SK-N-SH (cell line): ENCODE measurements around the gene COL2A1.

Experiments
- POLR2AphosphoS5 ChIP-seq: IDR thresholded peaks from 2 replicates; pipeline ENCODE4 v1.6.1; 2012; ENCODE audit warnings: low read depth, low read length
- TF ChIP-seq, protein P1 (sequence below): IDR thresholded peaks from 2 replicates; pipeline ENCODE4 v1.4.0; 2012; ENCODE audit warnings: low read depth, borderline replicate concordance
- TF ChIP-seq, protein P2 (sequence below): fragments of 200-600 bp; sonication (generic); IDR thresholded peaks from 2 replicates; pipeline ENCODE4 v1.6.1; 2017; ENCODE audit warnings: antibody characterized with exemption, mild to moderate bottlenecking, moderate library complexity
- TF ChIP-seq, protein P3 (sequence below): fragments of 150-350 bp; IDR thresholded peaks from 2 replicates; pipeline ENCODE4 v1.6.1; 2017; ENCODE audit warnings: antibody characterized with exemption, low read length, low read depth, borderline replicate concordance
- TF ChIP-seq, protein P4 (sequence below): fragments of 150-350 bp; IDR thresholded peaks from 2 replicates; pipeline ENCODE4 v1.6.1; 2016; ENCODE audit warnings: mild to moderate bottlenecking, low read depth, low read length

DNA sequence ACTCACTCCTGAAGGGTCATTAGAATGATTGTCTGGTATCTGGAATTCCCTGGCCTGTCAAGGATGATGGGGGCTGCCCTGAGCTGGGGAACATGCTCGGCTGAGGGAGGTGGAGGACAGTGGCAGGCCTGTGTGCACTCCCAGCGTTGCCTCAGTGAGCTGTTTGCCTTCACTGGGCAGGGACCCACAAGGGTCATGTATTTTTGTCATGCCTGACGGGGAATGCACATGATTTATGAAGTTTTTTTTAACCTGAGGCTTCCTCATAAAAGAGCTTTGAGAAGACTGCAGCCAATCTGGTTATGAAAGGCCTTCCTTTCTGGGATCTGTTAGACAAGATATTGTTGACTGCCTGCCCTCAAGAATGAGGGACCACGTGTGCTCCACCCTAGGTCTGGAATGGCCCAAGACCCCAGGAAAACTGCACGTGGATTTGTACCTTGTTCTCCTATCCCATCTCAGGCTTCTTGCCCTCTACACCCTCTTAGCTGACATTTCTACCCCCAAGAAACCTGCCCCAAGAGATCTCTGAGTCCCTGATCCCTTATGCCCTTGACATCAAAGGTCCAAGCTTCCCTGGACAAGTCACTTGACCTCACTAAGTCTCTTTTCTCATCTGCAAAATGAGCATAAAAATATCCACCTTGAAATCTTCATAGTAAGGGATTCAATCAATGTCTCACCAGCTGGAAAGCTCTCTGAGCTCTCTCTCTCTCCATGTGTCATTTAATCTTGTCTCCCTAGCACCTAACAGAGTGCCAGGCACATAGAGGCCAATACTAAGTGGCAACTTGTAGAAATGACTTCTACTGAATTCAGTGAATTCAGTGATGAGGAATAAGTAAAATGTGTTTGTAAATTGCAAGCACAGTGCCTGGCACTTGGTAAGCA, 24.5 kb upstream of the COL2A1 start:
- TF ChIP-seq, protein P1, sequence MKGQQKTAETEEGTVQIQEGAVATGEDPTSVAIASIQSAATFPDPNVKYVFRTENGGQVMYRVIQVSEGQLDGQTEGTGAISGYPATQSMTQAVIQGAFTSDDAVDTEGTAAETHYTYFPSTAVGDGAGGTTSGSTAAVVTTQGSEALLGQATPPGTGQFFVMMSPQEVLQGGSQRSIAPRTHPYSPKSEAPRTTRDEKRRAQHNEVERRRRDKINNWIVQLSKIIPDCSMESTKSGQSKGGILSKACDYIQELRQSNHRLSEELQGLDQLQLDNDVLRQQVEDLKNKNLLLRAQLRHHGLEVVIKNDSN: no peak
- TF ChIP-seq, protein P2, sequence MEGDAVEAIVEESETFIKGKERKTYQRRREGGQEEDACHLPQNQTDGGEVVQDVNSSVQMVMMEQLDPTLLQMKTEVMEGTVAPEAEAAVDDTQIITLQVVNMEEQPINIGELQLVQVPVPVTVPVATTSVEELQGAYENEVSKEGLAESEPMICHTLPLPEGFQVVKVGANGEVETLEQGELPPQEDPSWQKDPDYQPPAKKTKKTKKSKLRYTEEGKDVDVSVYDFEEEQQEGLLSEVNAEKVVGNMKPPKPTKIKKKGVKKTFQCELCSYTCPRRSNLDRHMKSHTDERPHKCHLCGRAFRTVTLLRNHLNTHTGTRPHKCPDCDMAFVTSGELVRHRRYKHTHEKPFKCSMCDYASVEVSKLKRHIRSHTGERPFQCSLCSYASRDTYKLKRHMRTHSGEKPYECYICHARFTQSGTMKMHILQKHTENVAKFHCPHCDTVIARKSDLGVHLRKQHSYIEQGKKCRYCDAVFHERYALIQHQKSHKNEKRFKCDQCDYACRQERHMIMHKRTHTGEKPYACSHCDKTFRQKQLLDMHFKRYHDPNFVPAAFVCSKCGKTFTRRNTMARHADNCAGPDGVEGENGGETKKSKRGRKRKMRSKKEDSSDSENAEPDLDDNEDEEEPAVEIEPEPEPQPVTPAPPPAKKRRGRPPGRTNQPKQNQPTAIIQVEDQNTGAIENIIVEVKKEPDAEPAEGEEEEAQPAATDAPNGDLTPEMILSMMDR: no peak
- TF ChIP-seq, protein P3, sequence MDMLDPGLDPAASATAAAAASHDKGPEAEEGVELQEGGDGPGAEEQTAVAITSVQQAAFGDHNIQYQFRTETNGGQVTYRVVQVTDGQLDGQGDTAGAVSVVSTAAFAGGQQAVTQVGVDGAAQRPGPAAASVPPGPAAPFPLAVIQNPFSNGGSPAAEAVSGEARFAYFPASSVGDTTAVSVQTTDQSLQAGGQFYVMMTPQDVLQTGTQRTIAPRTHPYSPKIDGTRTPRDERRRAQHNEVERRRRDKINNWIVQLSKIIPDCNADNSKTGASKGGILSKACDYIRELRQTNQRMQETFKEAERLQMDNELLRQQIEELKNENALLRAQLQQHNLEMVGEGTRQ: no peak
- no peak for TF ChIP-seq POLR2AphosphoS5
- TF ChIP-seq, protein P4, sequence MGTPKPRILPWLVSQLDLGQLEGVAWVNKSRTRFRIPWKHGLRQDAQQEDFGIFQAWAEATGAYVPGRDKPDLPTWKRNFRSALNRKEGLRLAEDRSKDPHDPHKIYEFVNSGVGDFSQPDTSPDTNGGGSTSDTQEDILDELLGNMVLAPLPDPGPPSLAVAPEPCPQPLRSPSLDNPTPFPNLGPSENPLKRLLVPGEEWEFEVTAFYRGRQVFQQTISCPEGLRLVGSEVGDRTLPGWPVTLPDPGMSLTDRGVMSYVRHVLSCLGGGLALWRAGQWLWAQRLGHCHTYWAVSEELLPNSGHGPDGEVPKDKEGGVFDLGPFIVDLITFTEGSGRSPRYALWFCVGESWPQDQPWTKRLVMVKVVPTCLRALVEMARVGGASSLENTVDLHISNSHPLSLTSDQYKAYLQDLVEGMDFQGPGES: no peak
